ENCODE measurements around the gene CDC14B.
"Not testable (repeated sequence)": the region's sequence is repeated elsewhere in the genome, so short reads cannot be mapped to it uniquely, and the experiment has no call there.

Gene CDC14B

DNA sequence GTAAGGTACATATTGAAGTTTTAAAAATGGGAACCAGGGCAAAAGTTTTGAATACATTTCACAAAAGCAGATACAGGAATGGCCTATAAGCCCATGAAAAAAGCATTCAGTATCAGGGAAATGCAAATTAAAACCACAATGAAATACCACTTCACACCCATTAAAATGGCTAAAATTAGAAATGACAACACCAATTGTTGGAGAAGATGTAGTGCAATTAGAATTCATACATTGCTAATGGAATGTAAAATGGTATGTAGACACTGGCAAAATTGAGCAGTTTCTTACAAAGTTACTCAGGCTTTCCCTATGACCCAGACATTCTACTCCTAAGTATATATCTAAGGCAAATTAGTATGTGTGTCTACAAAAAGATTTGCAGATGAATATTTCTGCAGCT, 34.2 kb downstream of the CDC14B start:
- DNase-seq = no peak
- Histone ChIP-seq H3K9me3 (ENCODE audit: control extremely low read depth in 1 of 5, control insufficient read depth in 4 of 5, insufficient read depth in 2 of 5, low read depth in 1 of 5, low read length in 4 of 5) (no peaks in the 10 kb centered on the region), H3K4me1 (ENCODE audit: control extremely low read depth in 1 of 4, control insufficient read depth in 4 of 4, insufficient read depth in 4 of 4, low read length in 3 of 4) (peaks cover 0 to 5% (median under 1%) of the 10 kb centered on the region in 4 experiments), H3K4me3 (ENCODE audit: control insufficient read depth in 1 of 7, extremely low read depth in 1 of 7, insufficient read depth in 4 of 7, low read depth in 2 of 7, low read length in 6 of 7) (no peak overlapping the region), H3K27me3 (replicated peaks in 2 of 5; ENCODE audit: control insufficient read depth in 4 of 5, insufficient read depth in 5 of 5, low read length in 4 of 5) (no peaks in the 10 kb centered on the region), H3K27ac (ENCODE audit: insufficient read depth in 1 of 2, low read depth in 1 of 2, low read length in 2 of 2, poor library complexity in 1 of 2, severe bottlenecking in 2 of 2) (no peak overlapping the region), H3K36me3 (ENCODE audit: control insufficient read depth in 4 of 4, insufficient read depth in 4 of 4, low read length in 3 of 4) (no peaks in the 10 kb centered on the region)
- ChIA-PET POLR2A (no interaction called here), CTCF (no interaction called here)

- 92% methylated on average over 2 of the region's 2 CpGs for WGBS (ENCODE audit: insufficient coverage)
- H3K36me3 ChIP-seq (ENCODE audit: control insufficient read depth in 4 of 4, insufficient read depth in 4 of 4, low read length in 3 of 4); POLR2A ChIA-PET; H3K4me3 ChIP-seq (ENCODE audit: control insufficient read depth in 1 of 7, extremely low read depth in 1 of 7, insufficient read depth in 4 of 7, low read depth in 2 of 7, low read length in 6 of 7); CTCF ChIA-PET; H3K9me3 ChIP-seq (ENCODE audit: control extremely low read depth in 1 of 5, control insufficient read depth in 4 of 5, insufficient read depth in 2 of 5, low read depth in 1 of 5, low read length in 4 of 5); H3K4me1 ChIP-seq (ENCODE audit: control extremely low read depth in 1 of 4, control insufficient read depth in 4 of 4, insufficient read depth in 4 of 4, low read length in 3 of 4); H3K27ac ChIP-seq (ENCODE audit: insufficient read depth in 1 of 2, low read depth in 1 of 2, low read length in 2 of 2, poor library complexity in 1 of 2, severe bottlenecking in 2 of 2); H3K27me3 ChIP-seq (replicated peaks in 2 of 5; ENCODE audit: control insufficient read depth in 4 of 5, insufficient read depth in 5 of 5, low read length in 4 of 5): not testable (repeated sequence)
- DNase-seq = peak in 1 of 3 donors; percentile 9
Measured at GRCh38 chr9:96582199-96582598, 37.4 kb downstream of the CDC14B start.

- ChIA-PET POLR2A (no interaction called here), CTCF (no interaction called here)
- WGBS (ENCODE audit: insufficient coverage) = 83% methylated on average over 2 of the region's 6 CpGs
- H3K4me1 ChIP-seq (ENCODE audit: control extremely low read depth in 1 of 4, control insufficient read depth in 4 of 4, insufficient read depth in 4 of 4, low read length in 3 of 4) = peaks cover 0 to 3% (median under 1%) of the 10 kb centered on the region in 4 experiments
- H3K27ac ChIP-seq (ENCODE audit: insufficient read depth in 1 of 2, low read depth in 1 of 2, low read length in 2 of 2, poor library complexity in 1 of 2, severe bottlenecking in 2 of 2) = no peak overlapping the region
- DNase-seq = no peak
- no peaks in the 10 kb centered on the region for H3K36me3 ChIP-seq (ENCODE audit: control insufficient read depth in 4 of 4, insufficient read depth in 4 of 4, low read length in 3 of 4)
- H3K9me3 ChIP-seq (ENCODE audit: control extremely low read depth in 1 of 5, control insufficient read depth in 4 of 5, insufficient read depth in 2 of 5, low read depth in 1 of 5, low read length in 4 of 5) = no peaks in the 10 kb centered on the region
- H3K27me3 ChIP-seq (replicated peaks in 2 of 5; ENCODE audit: control insufficient read depth in 4 of 5, insufficient read depth in 5 of 5, low read length in 4 of 5) = no peaks in the 10 kb centered on the region
- no peak overlapping the region for H3K4me3 ChIP-seq (ENCODE audit: control insufficient read depth in 1 of 7, extremely low read depth in 1 of 7, insufficient read depth in 4 of 7, low read depth in 2 of 7, low read length in 6 of 7)
Measured at GRCh38 chr9:96581786-96582185, 37.9 kb downstream of the CDC14B start.

DNA sequence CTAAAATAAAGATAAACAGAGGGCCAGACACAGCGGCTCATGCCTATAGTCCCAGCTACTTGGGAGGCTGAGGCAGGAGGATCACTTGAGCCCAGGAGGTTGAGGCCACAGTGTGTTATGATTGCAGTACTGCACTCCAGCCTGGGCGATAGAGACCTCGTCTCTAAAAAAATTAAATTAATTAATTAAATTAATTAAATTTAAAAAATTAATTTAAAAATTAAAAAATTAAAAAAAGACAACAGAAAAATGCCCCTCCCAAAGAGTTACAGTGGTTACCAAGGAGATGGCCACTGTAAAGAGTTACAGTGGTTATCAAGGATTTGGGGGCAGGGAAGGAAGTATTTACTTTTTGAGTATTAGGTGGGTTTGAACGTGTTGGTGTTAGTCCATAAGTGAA, 38.3 kb downstream of the CDC14B start:
- Histone ChIP-seq H3K27ac (ENCODE audit: insufficient read depth in 1 of 2, low read depth in 1 of 2, low read length in 2 of 2, poor library complexity in 1 of 2, severe bottlenecking in 2 of 2) (no peak overlapping the region), H3K4me3 (ENCODE audit: control insufficient read depth in 1 of 7, extremely low read depth in 1 of 7, insufficient read depth in 4 of 7, low read depth in 2 of 7, low read length in 6 of 7) (no peak overlapping the region), H3K4me1 (ENCODE audit: control extremely low read depth in 1 of 4, control insufficient read depth in 4 of 4, insufficient read depth in 4 of 4, low read length in 3 of 4) (peaks cover 0 to 3% (median under 1%) of the 10 kb centered on the region in 4 experiments), H3K9me3 (ENCODE audit: control extremely low read depth in 1 of 5, control insufficient read depth in 4 of 5, insufficient read depth in 2 of 5, low read depth in 1 of 5, low read length in 4 of 5) (no peaks in the 10 kb centered on the region), H3K27me3 (replicated peaks in 2 of 5; ENCODE audit: control insufficient read depth in 4 of 5, insufficient read depth in 5 of 5, low read length in 4 of 5) (no peaks in the 10 kb centered on the region), H3K36me3 (ENCODE audit: control insufficient read depth in 4 of 4, insufficient read depth in 4 of 4, low read length in 3 of 4) (no peaks in the 10 kb centered on the region)
- CTCF ChIA-PET = no interaction called here
- 100% methylated on average over 1 of the region's 4 CpGs for WGBS (ENCODE audit: insufficient coverage)
- POLR2A ChIA-PET = no interaction called here
- DNase-seq = no peak

- Histone ChIP-seq H3K4me1 (ENCODE audit: control extremely low read depth in 1 of 4, control insufficient read depth in 4 of 4, insufficient read depth in 4 of 4, low read length in 3 of 4) (no peaks in the 10 kb centered on the region), H3K9me3 (ENCODE audit: control extremely low read depth in 1 of 5, control insufficient read depth in 4 of 5, insufficient read depth in 2 of 5, low read depth in 1 of 5, low read length in 4 of 5) (no peaks in the 10 kb centered on the region), H3K36me3 (ENCODE audit: control insufficient read depth in 4 of 4, insufficient read depth in 4 of 4, low read length in 3 of 4) (no peaks in the 10 kb centered on the region), H3K27me3 (replicated peaks in 2 of 5; ENCODE audit: control insufficient read depth in 4 of 5, insufficient read depth in 5 of 5, low read length in 4 of 5) (no peaks in the 10 kb centered on the region), H3K4me3 (ENCODE audit: control insufficient read depth in 1 of 7, extremely low read depth in 1 of 7, insufficient read depth in 4 of 7, low read depth in 2 of 7, low read length in 6 of 7) (no peak overlapping the region), H3K27ac (ENCODE audit: insufficient read depth in 1 of 2, low read depth in 1 of 2, low read length in 2 of 2, poor library complexity in 1 of 2, severe bottlenecking in 2 of 2) (no peak overlapping the region)
- POLR2A ChIA-PET = no interaction called here
- 86% methylated on average over 4 of the region's 8 CpGs for WGBS (ENCODE audit: insufficient coverage)
- CTCF ChIA-PET = interaction anchor here (1.5 kb wide), 1 partner anchor 8 kb away, joined by 4 read pairs; no protein-coding TSS in a partner anchor
- DNase-seq = no peak
Measured at GRCh38 chr9:96574931-96575351, 44.7 kb downstream of the CDC14B start.

GRCh38 chr9:96574455-96574854, 45.2 kb downstream of the CDC14B start:
- Histone ChIP-seq H3K4me1 (ENCODE audit: control extremely low read depth in 1 of 4, control insufficient read depth in 4 of 4, insufficient read depth in 4 of 4, low read length in 3 of 4) (no peaks in the 10 kb centered on the region), H3K36me3 (ENCODE audit: control insufficient read depth in 4 of 4, insufficient read depth in 4 of 4, low read length in 3 of 4) (no peaks in the 10 kb centered on the region), H3K27ac (ENCODE audit: insufficient read depth in 1 of 2, low read depth in 1 of 2, low read length in 2 of 2, poor library complexity in 1 of 2, severe bottlenecking in 2 of 2) (no peak overlapping the region), H3K27me3 (replicated peaks in 2 of 5; ENCODE audit: control insufficient read depth in 4 of 5, insufficient read depth in 5 of 5, low read length in 4 of 5) (no peaks in the 10 kb centered on the region), H3K4me3 (ENCODE audit: control insufficient read depth in 1 of 7, extremely low read depth in 1 of 7, insufficient read depth in 4 of 7, low read depth in 2 of 7, low read length in 6 of 7) (no peak overlapping the region), H3K9me3 (ENCODE audit: control extremely low read depth in 1 of 5, control insufficient read depth in 4 of 5, insufficient read depth in 2 of 5, low read depth in 1 of 5, low read length in 4 of 5) (no peaks in the 10 kb centered on the region)
- DNase-seq = no peak
- WGBS (ENCODE audit: insufficient coverage) = no CpG with 5 or more reads among the region's 4 CpGs
- ChIA-PET POLR2A (no interaction called here), CTCF (interaction anchor here (1.5 kb wide), 1 partner anchor 7 kb away, joined by 4 read pairs; no protein-coding TSS in a partner anchor)

DNA sequence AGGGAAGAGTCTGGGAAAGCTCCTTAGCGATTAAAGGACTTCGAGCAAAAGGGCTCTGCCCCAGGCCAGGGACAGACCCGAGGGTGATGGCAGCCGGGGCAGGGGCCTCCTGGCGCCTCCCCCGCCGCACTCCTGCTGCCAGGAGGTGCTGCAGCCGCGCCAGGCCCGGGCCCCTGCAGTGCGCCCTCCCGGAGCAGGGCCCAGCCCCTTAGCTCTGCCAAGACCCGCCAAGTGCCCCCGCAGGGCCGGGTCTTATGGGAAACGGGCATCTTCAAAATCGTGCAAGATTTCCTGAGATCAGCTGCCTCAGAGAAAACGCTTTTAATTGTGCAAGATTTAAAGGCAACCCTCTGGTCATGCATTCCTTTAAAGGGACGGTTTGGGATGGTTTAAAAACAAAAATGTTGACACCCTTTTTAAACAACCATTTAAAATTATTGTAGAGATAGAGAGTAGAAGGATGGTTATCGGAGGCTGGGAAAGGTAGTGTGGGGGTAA, 52.4 kb downstream of the CDC14B start:
- H3K9me3 ChIP-seq (ENCODE audit: control extremely low read depth in 1 of 5, control insufficient read depth in 4 of 5, insufficient read depth in 2 of 5, low read depth in 1 of 5, low read length in 4 of 5) = no peaks in the 10 kb centered on the region
- H3K4me1 ChIP-seq (ENCODE audit: control extremely low read depth in 1 of 4, control insufficient read depth in 4 of 4, insufficient read depth in 4 of 4, low read length in 3 of 4) = peaks cover 0 to 22% (median 10%) of the 10 kb centered on the region in 4 experiments
- H3K4me3 ChIP-seq (ENCODE audit: control insufficient read depth in 1 of 7, extremely low read depth in 1 of 7, insufficient read depth in 4 of 7, low read depth in 2 of 7, low read length in 6 of 7) = peak overlapping the region; percentile 68 to 91 (median 75)
- WGBS (ENCODE audit: insufficient coverage) = 0% methylated on average over 18 of the region's 20 CpGs
- H3K36me3 ChIP-seq (ENCODE audit: control insufficient read depth in 4 of 4, insufficient read depth in 4 of 4, low read length in 3 of 4) = no peaks in the 10 kb centered on the region
- peak overlapping the region; percentile 15 to 66 for H3K27ac ChIP-seq (ENCODE audit: insufficient read depth in 1 of 2, low read depth in 1 of 2, low read length in 2 of 2, poor library complexity in 1 of 2, severe bottlenecking in 2 of 2)
- DNase-seq = peak in 1 of 3 donors; percentile 49
- no peaks in the 10 kb centered on the region for H3K27me3 ChIP-seq (replicated peaks in 2 of 5; ENCODE audit: control insufficient read depth in 4 of 5, insufficient read depth in 5 of 5, low read length in 4 of 5)
- ChIA-PET POLR2A (interaction anchor here (1.0 kb wide), 1 partner anchor 12 kb away, joined by 3 read pairs; no protein-coding TSS in a partner anchor), CTCF (interaction anchor here (1.2 to 1.3 kb wide), 2 partner anchors 8 to 11 kb away, joined by 4 to 5 read pairs; no protein-coding TSS in a partner anchor)

Measured in common myeloid progenitor, CD34-positive (primary cell).